ENCODE results near the gene DOCK10.

GRCh38 chr2:224925061-224925809 lies 117.0 kb downstream of the DOCK10 start:
- TF ChIP-seq CTCF (conservative IDR thresholded peaks at IDR 0.05; ENCODE audit: low read length) (no peak), EZH2phosphoT487 (IDR thresholded peaks at IDR 0.05; ENCODE audit: borderline replicate concordance, low read depth, low read length) (no peak)
